ENCODE measurements around the gene PPFIA1. TPM values are rescaled to one million over a fixed set of nuclear protein-coding genes. Genes with fewer than 3 reads are reported as not detected.

PPFIA1 gene
- total RNA-seq (2021), result 62.2 to 75.1 TPM (median 64.1 TPM) in 3 replicates
- percentile 84 among the genes with signal in this experiment for Bru-seq, nascent RNA
- long read RNA-seq, experiment 1, full-length matches to known transcripts, result 118 of 244 reads
- long read RNA-seq, experiment 1, partial matches to known transcripts, result 72 of 244 reads
- long read RNA-seq, experiment 1, other reads (novel, unspliced or antisense), result 54 of 244 reads
- long read RNA-seq, experiment 2, full-length matches to known transcripts, result 6 of 53 reads
- long read RNA-seq, experiment 2, partial matches to known transcripts, result 20 of 53 reads
- long read RNA-seq, experiment 2, other reads (novel, unspliced or antisense), result 27 of 53 reads
- long read RNA-seq, experiment 3, partial matches to known transcripts, result 4 of 4 reads
- long read RNA-seq, experiment 3, other reads (novel, unspliced or antisense), result 0 of 4 reads

- Mint-ChIP-seq H3K9me3 (no peaks in the 10 kb centered on the region), H3K27me3 (ENCODE audit: low read depth) (no peaks in the 10 kb centered on the region), H3K4me3 (peak within 1 kb of the TSS; percentile 90), H3K27ac (peak within 1 kb of the TSS; percentile 95), H3K4me1 (peaks cover 39% of the 10 kb centered on the region), H3K36me3 (peaks cover 33% of the 10 kb centered on the region)
- CTCF ChIA-PET, result interaction anchor here (0.9 kb wide), 1 partner anchor 42 kb away, joined by 3 read pairs; no protein-coding TSS in a partner anchor
- ATAC-seq (peak; percentile 90), DNase-seq (ENCODE audit: low spot score) (peak; percentile 96)
- TF ChIP-seq SP1 (CRISPR knock-in tag; conservative IDR thresholded peaks at IDR 0.05) (peak; percentile 94), MAX (CRISPR knock-in tag; IDR thresholded peaks at IDR 0.05) (peak; percentile 79), HMGXB4 (CRISPR knock-in tag; IDR thresholded peaks at IDR 0.05) (peak; percentile 74), ARID4B (CRISPR knock-in tag; IDR thresholded peaks at IDR 0.05; ENCODE audit: borderline replicate concordance) (no peak), NFYB (CRISPR knock-in tag; conservative IDR thresholded peaks at IDR 0.05; ENCODE audit: low read depth) (peak; percentile 89), ZNF232 (CRISPR knock-in tag; IDR thresholded peaks at IDR 0.05) (peak; percentile 79; the same call in 1 of the 2 replicates), ZBTB43 (CRISPR knock-in tag; IDR thresholded peaks at IDR 0.05) (0 out of 2 replicates have a peak, but pooled peaks have one; percentile 36), USF1 (CRISPR knock-in tag; IDR thresholded peaks at IDR 0.05) (0 out of 2 replicates have a peak, but pooled peaks have one; percentile 54), FOXP1 (CRISPR knock-in tag; IDR thresholded peaks at IDR 0.05; ENCODE audit: borderline replicate concordance) (peak; percentile 31; the same call in 1 of the 2 replicates), CREM (CRISPR knock-in tag; IDR thresholded peaks at IDR 0.05) (peak; percentile 37; the same call in 1 of the 2 replicates), TEAD1 (CRISPR knock-in tag; IDR thresholded peaks at IDR 0.05) (peak; percentile 70; the same call in 1 of the 2 replicates), E2F5 (CRISPR knock-in tag; IDR thresholded peaks at IDR 0.05) (peak; percentile 48), SMAD3 (CRISPR knock-in tag; IDR thresholded peaks at IDR 0.05; ENCODE audit: borderline replicate concordance) (no peak), HMGA2 (CRISPR knock-in tag; IDR thresholded peaks at IDR 0.05) (no peak)
- POLR2A ChIA-PET, result no interaction called here
Observed at GRCh38 chr11:70270104-70270876, at the start of gene PPFIA1. Gene PPFIA1, plus strand, starts transcription at chr11:70270690. Its CDS starts 1,483 bp downstream, at chr11:70272173.

Data from WTC11 (cell line).